Panc1 (cell line): Measurements from ENCODE around the gene IFIT1B. TPM values are rescaled to one million over a fixed set of nuclear protein-coding genes. Genes with fewer than 3 reads are reported as not detected.
"Not testable (repeated sequence)": the region's sequence is repeated elsewhere in the genome, so short reads cannot be mapped to it uniquely, and the experiment has no call there.

Experiments
- ATAC-seq: fragments of 200-7000 bp; cut with Tn5 transposase; 2 replicates; pipeline ENCODE4 v1.9.1; 2020; ENCODE audit warnings: mild to moderate bottlenecking, moderate library complexity
- Bru-seq: library from RNA; stranded (reverse); fragments of 400-500 nt; gene quantifications from one replicate; lab custom pipeline; 2021; lab: Mats Ljungman, UMichigan
- BruChase-seq, 2 experiments: library from RNA; stranded (reverse); fragments of 400-500 nt; gene quantifications; one replicate each; lab custom pipeline; 2021; lab: Mats Ljungman, UMichigan
- BruUV-seq: library from RNA; stranded (reverse); fragments of 400-500 nt; replicated peaks from 2 replicates; lab custom pipeline; 2021; lab: Mats Ljungman, UMichigan
- CTCF ChIA-PET: fragments of 300-600 bp; sonication (Branson Sonifier 250); formaldehyde crosslinking; loops from one replicate; lab custom pipeline; 2022; ENCODE audit warnings: antibody characterized with exemption; lab: Charles Lee
- POLR2A ChIA-PET: fragments of 300-600 bp; sonication (Branson Sonifier 250); formaldehyde crosslinking; loops from one replicate; lab custom pipeline; 2022; ENCODE audit warnings: antibody characterized with exemption; lab: Charles Lee
- DNase-seq: peaks from one replicate; pipeline ENCODE4 v3.0.0-alpha.2; 2010; ENCODE audit warnings: low read depth, low spot score
- H3K27ac ChIP-seq: 2 replicates; pipeline ENCODE4 v1.5.1; 2011; ENCODE audit warnings: mild to moderate bottlenecking, low read length, inconsistent platforms
- H3K27me3 ChIP-seq: fragments of 200-500 bp; sonication (Bioruptor generic); 2 replicates; pipeline ENCODE4 v1.6.0; 2014; ENCODE audit warnings: low read length, inconsistent platforms; ENCODE audit not compliant: control insufficient read depth, insufficient read depth
- H3K36me3 ChIP-seq: fragments of 200-500 bp; sonication (Bioruptor generic); 2 replicates; pipeline ENCODE4 v1.5.1; 2014; ENCODE audit warnings: inconsistent platforms, mild to moderate bottlenecking, low read length, moderate library complexity; ENCODE audit not compliant: control insufficient read depth, insufficient read depth
- H3K4me1 ChIP-seq: 2 replicates; pipeline ENCODE4 v1.5.1; 2011; ENCODE audit warnings: inconsistent platforms, mild to moderate bottlenecking, low read length, moderate library complexity; ENCODE audit not compliant: control insufficient read depth, insufficient read depth
- H3K4me3 ChIP-seq, 2 experiments: 2 replicates each; pipeline ENCODE4 v1.5.1; 2011 to 2012; ENCODE audit warnings: low read depth in 2 of 2, low read length in 2 of 2, mild to moderate bottlenecking in 2 of 2, inconsistent platforms in 1 of 2, moderate library complexity in 1 of 2
- H3K9me3 ChIP-seq: fragments of 200-500 bp; sonication (Bioruptor generic); 2 replicates; pipeline ENCODE4 v1.5.1; 2014; ENCODE audit warnings: low read depth, mild to moderate bottlenecking, inconsistent platforms, low read length, moderate library complexity; ENCODE audit not compliant: control insufficient read depth, insufficient read depth
- POLR2AphosphoS5 ChIP-seq: IDR thresholded peaks from 2 replicates; pipeline ENCODE4 v1.6.1; 2012; ENCODE audit warnings: mild to moderate bottlenecking, low read depth, low read length, moderate library complexity
- SIN3A ChIP-seq: IDR thresholded peaks from 2 replicates; pipeline ENCODE4 v1.6.1; 2012; ENCODE audit warnings: low read depth, mild to moderate bottlenecking, low read length, moderate library complexity, borderline replicate concordance; ENCODE audit not compliant: insufficient read depth
- TCF7L2 ChIP-seq: IDR thresholded peaks from 2 replicates; pipeline ENCODE4 v1.6.1; 2011; ENCODE audit warnings: mild to moderate bottlenecking, low read depth, low read length, inconsistent platforms
- in situ Hi-C: cut with HindIII; loops from 2 replicates; pipeline ENCODE4 v1.10.0; 2016; ENCODE audit warnings: low sequenced_read_pairs, low pct_unique_long_range_greater_than_20kb
- intact Hi-C: fragments of 100-400 bp; cut with micrococcal nuclease; formaldehyde crosslinking; loops from one replicate; pipeline ENCODE4 v1.10.0; 2022; ENCODE audit not compliant: unreplicated experiment
- long read RNA-seq: library from polyadenylated mRNA; unstranded; transcript quantifications from one replicate; pipeline ENCODE4 v2.0.0, GENCODE V29; 2021; ENCODE audit not compliant: unreplicated experiment
- polyA plus RNA-seq: library from polyadenylated mRNA; unstranded; fragments of >200 nt; gene quantifications from one replicate; pipeline ENCODE4 v1.2.1, GENCODE V29; 2012; ENCODE audit warnings: missing spikeins; ENCODE audit not compliant: insufficient read length
- total RNA-seq: library from RNA; stranded (reverse); gene quantifications from one replicate; pipeline ENCODE4 v1.2.1, GENCODE V29; 2021; ENCODE audit not compliant: unreplicated experiment
- TF ChIP-seq, protein P1 (sequence below), 2 experiments: IDR thresholded peaks; 2 replicates each; pipeline ENCODE4 v1.6.1; 2011 to 2012; ENCODE audit warnings: low read depth in 2 of 2, control low read depth in 1 of 2, low read length in 1 of 2, mild to moderate bottlenecking in 1 of 2, moderate library complexity in 1 of 2; ENCODE audit not compliant: insufficient read depth in 1 of 2
- TF ChIP-seq, protein P2 (sequence below): fragments of 450-650 bp; IDR thresholded peaks from 2 replicates; pipeline ENCODE4 v1.5.1; 2017; ENCODE audit warnings: mild to moderate bottlenecking

The IFIT1B gene, protein sequence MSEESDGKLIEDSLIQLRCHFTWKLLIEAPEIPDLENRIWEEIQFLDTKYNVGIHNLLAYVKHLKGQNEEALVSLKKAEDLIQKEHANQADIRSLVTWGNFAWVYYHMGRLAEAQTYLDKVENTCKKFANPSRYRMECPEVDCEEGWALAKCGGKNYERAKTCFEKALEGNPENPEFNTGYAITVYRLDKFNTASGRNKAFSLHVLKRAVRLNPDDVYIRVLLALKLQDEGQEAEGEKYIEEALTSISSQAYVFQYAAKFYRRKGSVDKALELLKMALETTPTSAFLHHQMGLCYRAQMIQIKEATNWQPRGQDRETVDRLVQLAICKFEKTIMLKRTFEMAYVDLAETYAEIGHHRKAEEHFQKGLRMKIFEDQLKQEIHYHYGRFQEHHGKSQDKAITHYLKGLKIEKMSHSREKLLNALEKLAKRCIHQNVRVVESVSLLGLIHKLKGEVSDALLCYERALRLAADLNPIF
- total RNA-seq (not detected), Bru-seq, nascent RNA (not detected), BruChase-seq, experiment 1, labeled RNA remaining after a 2-hour chase (not detected), BruChase-seq, experiment 2, labeled RNA remaining after a 6-hour chase (not detected)
- polyA plus RNA-seq, result not detected
- long read RNA-seq, result 0 reads

DNA sequence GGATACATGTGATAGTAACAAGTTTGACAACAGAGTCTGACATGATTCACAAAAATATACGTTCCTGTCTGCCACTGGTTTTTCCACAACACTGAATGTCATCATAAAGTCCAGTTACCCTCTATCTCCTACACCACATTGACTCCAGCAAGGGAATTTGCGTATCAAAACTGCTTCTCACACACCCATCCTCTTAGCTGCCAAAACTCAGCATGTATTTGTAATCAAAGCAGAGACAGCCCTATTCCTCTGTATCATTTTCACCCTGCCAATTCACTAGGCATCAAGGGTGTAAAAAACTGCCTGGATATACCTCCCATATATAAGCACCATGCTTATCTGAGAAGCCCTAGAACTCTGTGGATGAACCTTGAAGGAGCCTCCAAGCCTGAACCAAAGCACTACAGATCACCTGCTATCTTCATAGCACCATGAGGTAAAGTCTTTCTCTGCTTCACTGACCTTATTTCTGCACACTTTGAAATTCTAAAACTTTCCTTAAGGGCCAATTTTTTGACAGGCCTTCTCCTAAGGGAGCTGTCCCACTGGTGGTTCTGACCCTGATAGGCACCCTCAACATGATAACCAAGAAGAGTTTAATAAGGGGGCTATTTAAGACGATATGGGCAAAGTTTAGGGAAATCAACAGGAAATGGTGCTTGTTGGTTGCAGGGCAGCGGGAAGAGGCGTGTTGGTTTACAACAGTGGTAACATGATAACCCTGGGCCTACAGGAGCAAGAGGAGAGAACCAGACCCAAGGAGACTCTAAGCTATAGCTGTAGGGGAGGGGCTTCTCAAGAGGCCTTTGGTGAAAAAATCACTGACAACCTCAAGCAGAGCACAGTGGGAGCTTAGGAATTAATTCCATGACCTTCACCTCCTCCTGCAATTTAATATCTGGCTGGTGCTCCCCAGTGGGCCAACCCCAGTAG, at the start of gene IFIT1B:
IFIT1B (plus strand) TSS at position 352 of the 933 bp plus-strand sequence; CDS start at position 432, 80 bp downstream.
- ChIA-PET CTCF (no interaction called here), POLR2A (no interaction called here)
- BruUV-seq, result no TSS peak
- Histone ChIP-seq H3K27me3 (no peaks in the 10 kb centered on the region), H3K9me3 (no peaks in the 10 kb centered on the region), H3K4me1 (peaks cover 17% of the 10 kb centered on the region), H3K4me3 (no peak within 1 kb of the TSS), H3K36me3 (no peaks in the 10 kb centered on the region), H3K27ac (peak within 1 kb of the TSS; percentile 44; the same call in 1 of the 2 replicates)
- ATAC-seq (no peak), DNase-seq (no peak)
- in situ Hi-C loops (no loop called here), intact Hi-C loops (no loop called here)
- TF ChIP-seq, protein P1, sequence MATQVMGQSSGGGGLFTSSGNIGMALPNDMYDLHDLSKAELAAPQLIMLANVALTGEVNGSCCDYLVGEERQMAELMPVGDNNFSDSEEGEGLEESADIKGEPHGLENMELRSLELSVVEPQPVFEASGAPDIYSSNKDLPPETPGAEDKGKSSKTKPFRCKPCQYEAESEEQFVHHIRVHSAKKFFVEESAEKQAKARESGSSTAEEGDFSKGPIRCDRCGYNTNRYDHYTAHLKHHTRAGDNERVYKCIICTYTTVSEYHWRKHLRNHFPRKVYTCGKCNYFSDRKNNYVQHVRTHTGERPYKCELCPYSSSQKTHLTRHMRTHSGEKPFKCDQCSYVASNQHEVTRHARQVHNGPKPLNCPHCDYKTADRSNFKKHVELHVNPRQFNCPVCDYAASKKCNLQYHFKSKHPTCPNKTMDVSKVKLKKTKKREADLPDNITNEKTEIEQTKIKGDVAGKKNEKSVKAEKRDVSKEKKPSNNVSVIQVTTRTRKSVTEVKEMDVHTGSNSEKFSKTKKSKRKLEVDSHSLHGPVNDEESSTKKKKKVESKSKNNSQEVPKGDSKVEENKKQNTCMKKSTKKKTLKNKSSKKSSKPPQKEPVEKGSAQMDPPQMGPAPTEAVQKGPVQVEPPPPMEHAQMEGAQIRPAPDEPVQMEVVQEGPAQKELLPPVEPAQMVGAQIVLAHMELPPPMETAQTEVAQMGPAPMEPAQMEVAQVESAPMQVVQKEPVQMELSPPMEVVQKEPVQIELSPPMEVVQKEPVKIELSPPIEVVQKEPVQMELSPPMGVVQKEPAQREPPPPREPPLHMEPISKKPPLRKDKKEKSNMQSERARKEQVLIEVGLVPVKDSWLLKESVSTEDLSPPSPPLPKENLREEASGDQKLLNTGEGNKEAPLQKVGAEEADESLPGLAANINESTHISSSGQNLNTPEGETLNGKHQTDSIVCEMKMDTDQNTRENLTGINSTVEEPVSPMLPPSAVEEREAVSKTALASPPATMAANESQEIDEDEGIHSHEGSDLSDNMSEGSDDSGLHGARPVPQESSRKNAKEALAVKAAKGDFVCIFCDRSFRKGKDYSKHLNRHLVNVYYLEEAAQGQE (IDR thresholded peaks at IDR 0.05; ENCODE audit: insufficient read depth in 1 of 2, low read depth in 2 of 2, low read length in 1 of 2), result peak in 1 of 2 experiments; percentile 28; a peak in 1 of 4 replicates
- TF ChIP-seq TCF7L2, result no peak

DNA sequence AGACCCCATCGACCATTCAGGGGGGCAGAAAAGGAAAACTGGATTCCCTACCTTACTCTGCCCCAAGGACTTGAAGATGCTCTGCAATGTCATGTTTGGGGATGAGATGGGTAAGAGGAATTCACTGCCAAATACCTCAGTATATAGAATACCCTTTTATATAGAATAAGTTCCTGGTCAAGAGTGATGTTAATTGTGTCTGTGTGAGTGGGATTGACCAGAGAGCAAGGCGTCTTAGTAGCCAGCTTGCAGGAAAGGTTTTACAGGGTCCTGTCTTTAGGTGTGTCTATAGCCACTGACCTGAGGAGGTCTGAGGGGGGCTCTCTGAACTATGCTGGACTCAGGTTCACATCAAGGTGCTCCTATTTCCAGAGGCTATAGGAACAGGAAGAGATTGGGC, 48.7 kb upstream of the IFIT1B start:
- BruUV-seq, result no TSS peak
- in situ Hi-C loops (no loop called here), intact Hi-C loops (no loop called here)
- no peaks in the 10 kb centered on the region for H3K27me3 ChIP-seq
- TF ChIP-seq TCF7L2 (no peak), POLR2AphosphoS5 (no peak), SIN3A (no peak)
- TF ChIP-seq, protein P1 (IDR thresholded peaks at IDR 0.05; ENCODE audit: insufficient read depth in 1 of 2, low read depth in 2 of 2, low read length in 1 of 2), result no peak
- TF ChIP-seq, protein P2, sequence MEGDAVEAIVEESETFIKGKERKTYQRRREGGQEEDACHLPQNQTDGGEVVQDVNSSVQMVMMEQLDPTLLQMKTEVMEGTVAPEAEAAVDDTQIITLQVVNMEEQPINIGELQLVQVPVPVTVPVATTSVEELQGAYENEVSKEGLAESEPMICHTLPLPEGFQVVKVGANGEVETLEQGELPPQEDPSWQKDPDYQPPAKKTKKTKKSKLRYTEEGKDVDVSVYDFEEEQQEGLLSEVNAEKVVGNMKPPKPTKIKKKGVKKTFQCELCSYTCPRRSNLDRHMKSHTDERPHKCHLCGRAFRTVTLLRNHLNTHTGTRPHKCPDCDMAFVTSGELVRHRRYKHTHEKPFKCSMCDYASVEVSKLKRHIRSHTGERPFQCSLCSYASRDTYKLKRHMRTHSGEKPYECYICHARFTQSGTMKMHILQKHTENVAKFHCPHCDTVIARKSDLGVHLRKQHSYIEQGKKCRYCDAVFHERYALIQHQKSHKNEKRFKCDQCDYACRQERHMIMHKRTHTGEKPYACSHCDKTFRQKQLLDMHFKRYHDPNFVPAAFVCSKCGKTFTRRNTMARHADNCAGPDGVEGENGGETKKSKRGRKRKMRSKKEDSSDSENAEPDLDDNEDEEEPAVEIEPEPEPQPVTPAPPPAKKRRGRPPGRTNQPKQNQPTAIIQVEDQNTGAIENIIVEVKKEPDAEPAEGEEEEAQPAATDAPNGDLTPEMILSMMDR, result no peak
- peaks cover 41% of the 10 kb centered on the region for H3K4me1 ChIP-seq
- no peak for DNase-seq
- ChIA-PET POLR2A (no interaction called here), CTCF (no interaction called here)
- H3K27ac ChIP-seq, result peak overlapping the region; percentile 97
- H3K9me3 ChIP-seq, result no peaks in the 10 kb centered on the region
- ATAC-seq, result no peak
- peak overlapping the region in 1 of 2 experiments; percentile 74; a peak in 2 of 4 replicates for H3K4me3 ChIP-seq
- no peaks in the 10 kb centered on the region for H3K36me3 ChIP-seq

DNA sequence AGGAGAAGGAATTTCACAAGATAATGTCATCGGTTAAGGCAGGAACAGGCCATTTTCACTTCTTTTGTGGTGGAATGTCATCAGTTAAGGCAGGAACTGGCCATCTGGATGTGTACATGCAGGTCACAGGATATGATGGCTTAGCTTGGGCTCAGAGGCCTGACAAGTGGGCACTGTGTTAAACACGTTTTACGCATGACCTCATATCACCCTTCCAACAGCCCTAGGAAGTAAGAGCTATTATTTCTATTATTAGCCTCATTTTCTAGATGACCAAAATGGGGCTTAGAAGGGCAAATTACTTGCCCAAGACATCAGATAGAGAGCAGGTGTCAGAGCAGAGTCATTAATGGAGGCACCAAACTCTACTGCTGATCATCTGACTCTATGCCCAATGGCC, 47.8 kb upstream of the IFIT1B start:
- CTCF ChIA-PET, BruUV-seq: not testable (repeated sequence)
- peaks cover 41% of the 10 kb centered on the region for H3K4me1 ChIP-seq

More for the DNA sequence above, 47.8 kb upstream of the IFIT1B start:
- peak overlapping the region; percentile 80 for H3K27ac ChIP-seq
- ATAC-seq, H3K9me3 ChIP-seq, H3K27me3 ChIP-seq, H3K36me3 ChIP-seq, H3K4me3 ChIP-seq, intact Hi-C loops, in situ Hi-C loops, DNase-seq: not testable (repeated sequence)
- POLR2A ChIA-PET, result interaction anchor here (0.5 to 0.7 kb wide), 2 partner anchors 39 to 340 kb away, joined by 3 to 8 read pairs; no protein-coding TSS in a partner anchor
